GM12875 (cell line): ENCODE results near the gene HECTD2.

Experiments
- H3K4me3 ChIP-seq: one replicate; pipeline ENCODE4 v1.5.1; 2011; ENCODE audit warnings: low read depth, low read length, control low read depth
- CTCF ChIP-seq: IDR thresholded peaks from 2 replicates; pipeline ENCODE4 v1.5.1; 2011; ENCODE audit warnings: low read depth, mild to moderate bottlenecking, control low read depth, inconsistent platforms, low read length, moderate library complexity, borderline replicate concordance; ENCODE audit not compliant: insufficient read depth

The HECTD2 gene

DNA sequence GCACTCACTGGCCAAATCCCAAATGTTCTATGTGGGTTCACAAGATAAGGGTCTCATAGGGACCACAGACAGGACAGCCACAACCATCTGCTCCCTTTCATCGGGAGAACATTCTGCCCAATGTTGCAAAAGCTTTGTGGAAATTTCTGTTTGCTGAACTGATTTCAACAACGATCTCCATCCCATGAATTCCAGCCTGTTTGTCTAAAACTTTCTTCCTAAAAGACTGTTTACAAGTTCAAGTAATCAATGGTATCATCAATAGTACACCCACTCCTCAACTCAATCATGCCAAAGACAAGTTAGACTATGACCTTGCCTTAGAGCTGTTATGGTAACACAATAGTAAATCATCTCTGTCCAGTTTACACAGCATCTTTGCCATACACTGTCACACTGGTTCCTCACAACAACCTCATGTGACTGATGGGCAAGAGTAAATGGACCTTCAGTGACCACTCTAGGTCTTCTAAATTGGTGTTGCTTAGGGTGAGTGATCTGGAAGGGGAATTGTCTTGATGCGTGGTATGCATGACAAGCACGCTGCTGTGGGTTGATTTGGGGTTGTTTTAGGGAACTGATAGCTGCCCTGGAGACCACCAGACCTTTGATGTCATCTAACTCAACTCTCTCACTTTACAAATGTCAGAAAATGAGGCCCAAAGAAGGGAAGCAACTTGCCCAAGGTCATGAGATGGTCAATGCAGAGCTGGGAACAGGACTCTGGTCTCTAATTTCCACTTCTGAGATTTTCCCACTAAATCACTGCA is 127.7 kb downstream of the HECTD2 start:
- TF ChIP-seq CTCF = no peak
- H3K4me3 ChIP-seq = no peak overlapping the region

DNA sequence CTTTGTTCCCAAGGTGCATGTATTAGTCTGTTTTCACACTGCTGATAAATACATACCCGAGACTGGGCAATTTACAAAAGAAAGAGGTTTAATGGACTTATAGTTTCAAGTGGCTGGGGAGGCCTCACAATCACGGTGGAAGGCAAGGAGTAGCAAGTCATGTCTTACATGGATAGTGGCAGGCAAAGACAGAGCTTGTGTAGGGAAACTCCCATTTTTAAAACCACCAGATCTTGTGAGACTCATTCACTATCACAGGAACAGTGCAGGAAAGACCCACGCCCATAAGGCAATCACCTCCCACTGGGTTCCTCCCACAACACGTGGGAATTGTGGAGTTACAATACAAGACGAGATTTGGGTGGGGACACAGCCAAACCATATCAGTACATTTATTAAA is 129.8 kb downstream of the HECTD2 start:
- no peak for TF ChIP-seq CTCF
- no peak overlapping the region for H3K4me3 ChIP-seq

DNA sequence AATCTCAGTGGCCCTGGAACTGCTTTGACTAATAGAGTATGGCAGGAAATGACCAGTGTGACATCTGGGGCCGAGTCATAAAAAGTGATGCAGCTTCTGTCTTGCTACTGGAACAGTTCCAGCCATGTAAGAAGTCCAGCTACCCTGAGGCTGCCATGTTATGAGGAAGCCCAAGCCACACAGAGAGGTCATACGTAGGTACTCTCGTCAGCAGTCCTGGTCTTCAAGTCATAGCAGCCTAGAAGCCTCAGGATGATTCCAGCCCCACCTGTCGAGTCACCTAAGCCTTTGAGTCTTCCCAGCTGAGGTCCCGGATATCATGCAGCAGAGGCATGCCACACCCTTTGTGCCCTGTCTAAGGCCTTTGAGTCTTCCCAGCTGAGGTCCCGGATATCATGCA is 130.6 kb downstream of the HECTD2 start:
- H3K4me3 ChIP-seq = no peak overlapping the region
- no peak for TF ChIP-seq CTCF

DNA sequence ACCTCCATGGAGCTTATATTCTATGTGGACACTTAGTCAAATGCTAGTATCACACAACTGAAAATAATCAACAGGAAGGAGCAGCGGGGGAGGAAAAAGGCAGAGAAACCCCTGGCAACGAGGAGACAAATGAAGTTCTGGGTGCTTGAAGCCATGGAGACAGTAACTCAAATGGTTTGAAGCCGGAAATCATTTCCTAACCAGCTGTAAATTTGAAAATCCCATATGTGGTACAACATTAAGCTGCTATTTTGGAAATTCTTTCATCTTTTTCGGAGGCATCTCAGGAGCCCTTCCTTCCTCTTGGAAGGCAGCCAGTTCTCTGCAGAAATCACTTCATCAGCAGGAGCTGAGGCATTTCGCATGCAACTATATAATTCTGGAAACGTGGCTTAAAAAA is 131.3 kb downstream of the HECTD2 start:
- no peak for TF ChIP-seq CTCF
- H3K4me3 ChIP-seq = no peak overlapping the region

- no peak for TF ChIP-seq CTCF
- no peak overlapping the region for H3K4me3 ChIP-seq
These were observed 135.2 kb downstream of the HECTD2 start for GRCh38 chr10:91545384-91545783.

GRCh38 chr10:91545838-91546237 is 135.7 kb downstream of the HECTD2 start:
- no peak for TF ChIP-seq CTCF
- no peak overlapping the region for H3K4me3 ChIP-seq

DNA sequence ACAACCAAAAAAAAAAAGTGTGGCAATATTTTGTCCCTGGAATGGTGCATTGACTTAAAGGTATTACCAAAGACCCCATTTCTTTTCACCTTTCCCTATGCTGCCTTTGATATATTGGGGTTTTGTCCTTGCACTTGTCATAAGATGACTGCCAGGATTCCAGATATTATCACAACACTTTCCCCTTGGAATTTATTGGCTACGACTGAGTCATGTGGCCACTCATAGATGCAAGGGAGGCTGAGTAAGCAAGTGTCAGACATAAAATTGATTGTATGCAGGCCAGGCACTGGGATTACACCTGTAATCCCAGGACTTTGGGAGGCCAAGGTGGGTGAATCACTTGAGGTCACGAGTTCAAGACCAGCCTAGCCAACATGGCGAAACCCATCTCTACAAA is 139.1 kb downstream of the HECTD2 start:
- no peak for TF ChIP-seq CTCF
- H3K4me3 ChIP-seq = no peak overlapping the region
